Cerebellar cortex (tissue), 1 donor: Measurements from ENCODE around the gene ZNF687.
"Not testable (repeated sequence)": the region's sequence is repeated elsewhere in the genome, so short reads cannot be mapped to it uniquely, and the experiment has no call there.

ENCODE experiments used
- DNase-seq: peaks from one replicate; pipeline ENCODE4 v3.0.0-alpha.2; 2015; ENCODE audit warnings: low spot score

ZNF687 gene, protein sequence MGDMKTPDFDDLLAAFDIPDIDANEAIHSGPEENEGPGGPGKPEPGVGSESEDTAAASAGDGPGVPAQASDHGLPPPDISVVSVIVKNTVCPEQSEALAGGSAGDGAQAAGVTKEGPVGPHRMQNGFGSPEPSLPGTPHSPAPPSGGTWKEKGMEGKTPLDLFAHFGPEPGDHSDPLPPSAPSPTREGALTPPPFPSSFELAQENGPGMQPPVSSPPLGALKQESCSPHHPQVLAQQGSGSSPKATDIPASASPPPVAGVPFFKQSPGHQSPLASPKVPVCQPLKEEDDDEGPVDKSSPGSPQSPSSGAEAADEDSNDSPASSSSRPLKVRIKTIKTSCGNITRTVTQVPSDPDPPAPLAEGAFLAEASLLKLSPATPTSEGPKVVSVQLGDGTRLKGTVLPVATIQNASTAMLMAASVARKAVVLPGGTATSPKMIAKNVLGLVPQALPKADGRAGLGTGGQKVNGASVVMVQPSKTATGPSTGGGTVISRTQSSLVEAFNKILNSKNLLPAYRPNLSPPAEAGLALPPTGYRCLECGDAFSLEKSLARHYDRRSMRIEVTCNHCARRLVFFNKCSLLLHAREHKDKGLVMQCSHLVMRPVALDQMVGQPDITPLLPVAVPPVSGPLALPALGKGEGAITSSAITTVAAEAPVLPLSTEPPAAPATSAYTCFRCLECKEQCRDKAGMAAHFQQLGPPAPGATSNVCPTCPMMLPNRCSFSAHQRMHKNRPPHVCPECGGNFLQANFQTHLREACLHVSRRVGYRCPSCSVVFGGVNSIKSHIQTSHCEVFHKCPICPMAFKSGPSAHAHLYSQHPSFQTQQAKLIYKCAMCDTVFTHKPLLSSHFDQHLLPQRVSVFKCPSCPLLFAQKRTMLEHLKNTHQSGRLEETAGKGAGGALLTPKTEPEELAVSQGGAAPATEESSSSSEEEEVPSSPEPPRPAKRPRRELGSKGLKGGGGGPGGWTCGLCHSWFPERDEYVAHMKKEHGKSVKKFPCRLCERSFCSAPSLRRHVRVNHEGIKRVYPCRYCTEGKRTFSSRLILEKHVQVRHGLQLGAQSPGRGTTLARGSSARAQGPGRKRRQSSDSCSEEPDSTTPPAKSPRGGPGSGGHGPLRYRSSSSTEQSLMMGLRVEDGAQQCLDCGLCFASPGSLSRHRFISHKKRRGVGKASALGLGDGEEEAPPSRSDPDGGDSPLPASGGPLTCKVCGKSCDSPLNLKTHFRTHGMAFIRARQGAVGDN

DNA sequence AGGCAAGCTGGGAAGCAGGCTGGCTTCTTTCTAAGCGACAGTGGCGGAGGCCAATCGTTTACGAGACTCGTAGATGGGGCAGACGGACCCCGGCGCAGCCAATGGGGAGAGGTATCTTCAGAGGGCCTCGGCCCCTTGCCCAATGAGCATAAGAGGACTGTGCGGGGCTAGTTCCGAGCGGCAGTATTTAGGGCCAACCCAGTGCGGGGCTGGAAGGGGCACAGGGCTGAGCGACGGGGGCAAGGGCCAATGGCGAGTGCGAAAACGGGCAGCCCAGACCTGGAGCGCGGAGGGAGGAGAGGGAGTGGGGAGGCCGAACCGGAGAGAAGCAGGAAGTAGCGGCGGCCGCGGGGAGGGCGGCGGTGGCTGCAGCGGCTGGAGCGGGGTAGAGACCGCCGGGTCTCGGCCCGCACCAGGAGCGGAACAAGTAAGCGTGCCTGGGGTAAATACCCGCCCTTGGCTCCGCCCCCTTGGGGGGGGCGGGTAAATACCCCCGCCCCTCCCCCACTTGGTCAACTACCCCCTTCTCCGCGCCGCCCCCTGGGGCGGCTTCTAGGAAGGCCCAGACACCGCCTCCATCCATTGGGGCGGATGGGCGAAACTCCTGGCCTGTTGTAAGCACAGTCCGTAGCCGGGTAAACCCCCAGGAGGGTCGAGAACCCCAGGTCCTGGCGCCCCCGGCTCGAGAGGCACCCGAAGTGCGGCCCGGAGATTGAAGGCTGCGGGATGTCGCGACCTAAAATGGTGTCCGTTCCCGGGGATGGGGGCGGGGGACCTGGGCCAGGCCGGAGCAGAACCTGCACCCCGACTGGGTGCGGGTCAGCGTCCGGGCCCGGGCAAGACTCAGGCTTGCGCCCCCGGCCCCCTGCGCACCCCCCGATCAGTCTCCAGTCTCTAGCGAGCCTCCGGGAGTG is at the start of gene ZNF687:
Gene ZNF687 (plus strand): TSS at position 331 of the 914 bp plus-strand sequence. CDS start 3,993 bp downstream, outside the sequence.
- DNase-seq: peak; percentile 100

DNA sequence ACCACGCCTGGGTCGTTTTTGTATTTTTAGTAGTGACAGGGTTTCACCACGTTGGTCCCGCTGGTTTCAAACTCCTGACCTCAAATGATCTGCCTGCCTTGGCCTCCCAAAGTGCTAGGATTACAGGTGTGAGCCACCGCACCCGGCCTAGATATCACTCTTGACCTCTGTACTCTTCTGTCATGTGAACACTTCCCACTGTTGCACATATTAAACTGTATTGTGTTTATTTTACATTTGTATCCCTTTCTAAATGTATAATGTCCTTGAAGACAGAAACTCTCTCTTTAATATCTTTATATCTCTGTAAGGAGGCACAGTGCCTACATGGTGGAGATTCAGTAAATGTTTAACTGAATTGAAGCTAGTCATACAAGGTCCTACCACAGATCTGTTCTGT is 46.9 kb upstream of the ZNF687 start:
- DNase-seq: no peak

DNA sequence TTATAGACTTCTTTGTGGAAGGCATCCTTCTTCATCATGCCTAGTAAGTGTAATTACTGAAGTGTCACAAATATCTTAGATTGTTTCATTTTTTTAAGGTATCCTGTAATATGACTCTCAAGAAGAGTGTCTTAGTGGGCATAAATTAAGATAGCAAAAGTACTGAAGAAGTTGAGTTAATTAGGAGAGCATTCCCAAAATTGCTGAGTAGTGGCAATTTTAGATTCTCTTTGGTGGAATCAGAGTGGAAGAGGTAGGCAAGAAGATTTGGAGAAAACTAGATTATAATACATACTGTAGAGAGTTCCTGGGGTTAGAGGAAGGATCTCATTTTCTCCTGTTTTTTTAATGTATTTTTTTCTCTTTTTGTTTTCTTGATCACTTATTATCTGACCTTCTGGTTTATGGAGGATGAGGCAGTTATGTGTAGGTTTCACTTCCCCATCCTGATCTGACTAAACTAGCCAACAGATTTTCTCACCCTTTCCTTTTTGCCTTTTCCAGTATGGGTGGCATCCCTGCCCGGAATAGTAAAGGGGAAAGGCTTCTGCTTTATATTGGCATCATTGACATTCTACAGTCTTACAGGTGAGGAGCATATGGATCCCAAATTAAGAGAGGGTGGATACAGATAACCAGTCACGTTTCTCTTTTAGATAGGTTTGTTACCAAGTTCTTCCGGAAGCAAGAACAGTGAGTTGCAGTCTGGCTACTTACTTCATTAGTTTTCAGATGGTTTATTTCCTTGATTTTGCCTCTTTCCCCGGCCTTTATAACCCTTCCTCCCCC is 44.2 kb upstream of the ZNF687 start:
- DNase-seq: no peak

DNA sequence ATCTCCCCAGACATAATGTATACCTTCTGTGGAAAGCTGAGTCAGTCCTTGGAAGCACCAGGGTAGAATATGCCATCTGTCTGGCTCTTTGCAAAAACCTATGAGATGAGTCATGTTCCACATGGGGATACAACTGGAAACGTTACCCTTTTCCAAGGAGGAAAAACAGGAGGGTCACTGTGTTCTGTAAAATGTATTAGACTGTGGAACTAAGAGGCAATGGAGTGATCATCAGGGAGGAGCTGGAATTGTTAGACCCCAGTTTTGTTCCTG is 43.7 kb upstream of the ZNF687 start:
- no peak for DNase-seq

DNA sequence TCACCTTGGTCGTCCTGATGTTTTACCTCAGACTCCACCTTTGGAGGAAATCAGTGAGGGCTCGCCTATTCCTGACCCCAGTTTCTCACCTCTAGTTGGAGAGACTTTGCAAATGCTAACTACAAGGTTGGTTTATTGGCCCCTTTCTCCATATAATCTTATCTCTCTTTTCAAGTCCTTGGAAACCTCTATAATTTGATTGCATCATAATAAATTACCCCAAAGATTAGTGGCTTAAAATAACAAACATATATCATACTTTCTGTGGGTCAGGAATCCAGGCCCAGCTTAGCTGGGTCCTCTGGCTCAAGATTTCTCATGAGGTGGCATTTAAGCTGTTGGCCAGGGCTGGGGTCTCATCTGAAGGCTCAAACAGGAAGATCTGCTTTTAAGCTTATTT is 39.7 kb upstream of the ZNF687 start:
- DNase-seq: no peak

DNA sequence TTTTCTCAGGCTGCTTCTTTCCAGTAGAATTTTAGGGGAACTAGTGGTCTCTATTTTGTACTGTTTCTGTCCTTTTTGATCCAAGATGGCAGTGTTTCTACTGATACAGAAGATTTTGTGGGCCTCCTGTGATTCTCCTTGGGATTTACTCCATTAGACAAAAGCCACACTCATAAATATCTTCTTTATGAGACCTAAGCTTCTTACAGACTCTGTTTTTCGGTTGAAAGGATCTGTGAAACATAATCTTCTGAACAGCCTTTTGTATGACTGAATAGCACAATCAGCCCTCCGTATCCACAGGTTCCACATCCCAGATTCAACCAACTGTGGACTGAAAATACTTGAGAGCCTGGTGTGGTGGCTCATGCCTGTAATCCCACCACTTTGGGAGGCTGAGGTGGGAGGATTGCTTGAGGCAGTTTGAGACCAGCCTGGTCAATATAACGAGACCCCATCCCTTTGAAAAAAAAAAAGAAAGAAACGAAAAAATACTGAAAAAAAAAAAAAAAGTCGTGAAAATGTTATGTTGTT is 38.3 kb upstream of the ZNF687 start:
- no peak for DNase-seq

DNA sequence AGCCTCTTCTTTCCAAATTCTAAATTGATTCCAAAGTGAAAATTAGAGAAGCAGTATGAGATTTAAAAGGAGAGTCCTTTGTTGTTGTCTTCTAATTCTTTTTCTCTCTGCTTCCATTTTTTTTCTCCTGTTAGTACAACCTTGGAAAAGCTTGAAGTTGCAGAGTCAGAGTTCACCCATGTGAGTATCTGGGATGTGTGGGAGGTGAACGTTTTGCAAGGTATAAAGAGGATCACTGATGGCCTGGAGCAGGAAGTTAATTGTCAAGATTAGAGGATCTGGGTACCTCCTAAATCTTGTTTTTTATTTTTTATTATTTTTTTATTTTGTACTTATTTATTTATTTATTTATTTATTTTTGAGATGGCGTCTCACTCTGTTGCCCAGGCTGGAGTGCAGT is 35.3 kb upstream of the ZNF687 start:
- no peak for DNase-seq

DNA sequence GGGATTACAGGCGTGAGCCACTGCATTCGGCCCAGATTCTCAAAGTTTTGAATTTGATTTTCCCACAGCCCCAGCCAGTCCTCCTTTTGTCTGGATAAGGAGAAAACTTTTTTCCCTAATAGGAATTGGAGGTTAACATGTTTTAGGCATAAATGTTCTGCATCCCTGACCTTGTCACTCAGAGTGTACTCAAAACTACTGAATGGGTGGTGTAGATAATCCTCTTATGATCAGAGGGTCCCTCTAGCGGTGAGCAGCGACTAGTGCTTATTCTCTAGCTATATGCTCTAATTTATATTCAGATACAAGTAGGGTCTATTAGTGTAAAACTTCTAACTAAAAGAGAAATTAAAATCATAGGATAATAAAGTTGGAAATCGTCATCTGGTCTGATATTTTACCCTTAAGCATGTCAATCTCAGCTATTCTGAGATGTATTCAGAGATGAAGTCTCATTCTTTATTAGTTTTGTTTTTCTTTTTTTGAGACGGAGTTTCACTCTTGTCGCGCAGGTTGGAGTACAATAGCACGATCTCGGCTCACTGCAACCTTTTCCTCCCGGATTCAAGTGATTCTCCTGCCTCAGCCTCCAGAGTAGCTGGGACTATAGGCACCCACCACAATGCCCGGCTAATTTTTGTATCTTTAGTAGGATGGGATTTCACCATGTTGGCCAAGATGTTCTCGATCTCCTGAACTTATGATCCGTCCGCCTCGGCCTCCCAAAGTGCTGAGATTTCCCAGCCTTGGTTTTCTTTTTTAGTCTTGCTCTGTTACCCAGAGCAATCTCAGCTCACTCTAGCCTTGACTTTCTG is 30.2 kb upstream of the ZNF687 start:
- peak; percentile 85 for DNase-seq

DNA sequence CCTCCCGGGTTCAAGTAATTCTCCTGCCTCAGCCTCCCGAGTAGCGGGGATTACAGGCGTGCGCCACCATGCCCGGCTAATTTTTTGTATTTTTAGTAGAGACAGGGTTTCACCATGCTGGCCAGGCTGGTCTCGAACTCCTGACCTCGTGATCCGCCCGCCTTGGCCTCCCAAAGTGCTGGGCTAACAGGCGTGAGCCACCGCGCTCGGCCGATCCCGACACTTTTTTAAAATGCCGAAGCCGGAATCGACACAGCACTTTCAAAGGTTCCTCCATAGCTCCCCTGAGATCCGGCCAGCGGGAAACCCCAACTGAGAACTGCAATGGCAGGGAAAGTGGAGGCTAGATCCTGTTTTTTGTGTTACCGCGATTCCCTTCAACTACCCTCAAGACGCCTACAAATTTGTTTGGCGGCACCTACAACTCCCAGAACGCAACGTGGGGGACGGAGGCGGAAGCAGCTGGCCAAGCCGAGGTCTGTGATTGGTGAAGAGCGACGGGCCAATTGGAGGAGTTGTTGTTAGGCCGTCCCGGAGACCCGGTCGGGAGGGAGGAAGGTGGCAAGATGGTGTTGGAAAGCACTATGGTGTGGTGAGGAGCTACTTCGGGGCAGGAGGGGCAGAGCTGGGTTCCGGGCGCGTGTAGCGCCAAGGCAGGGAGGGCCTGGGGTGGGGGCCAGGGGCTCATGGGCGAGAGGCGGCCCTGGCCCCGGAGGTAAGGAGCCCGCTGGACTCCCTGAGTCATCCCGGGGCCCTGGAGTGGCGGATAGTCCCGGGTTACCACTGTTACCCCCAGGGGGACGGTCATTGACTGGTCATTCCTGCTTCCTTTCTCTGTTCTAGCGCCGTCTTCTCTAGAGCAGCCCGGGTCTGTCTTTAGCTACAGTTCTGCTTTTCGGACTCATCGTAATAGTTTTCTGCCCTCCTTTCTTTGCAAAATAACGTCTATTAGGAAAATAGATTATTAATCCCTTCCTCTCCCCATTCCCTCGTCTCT is 27.6 kb upstream of the ZNF687 start, which contains the start of gene PSMD4:
Gene PSMD4 (plus strand): TSS at position 518 of the 997 bp plus-strand sequence. CDS start 49 bp downstream, at position 567.
- peak; percentile 98 for DNase-seq

DNA sequence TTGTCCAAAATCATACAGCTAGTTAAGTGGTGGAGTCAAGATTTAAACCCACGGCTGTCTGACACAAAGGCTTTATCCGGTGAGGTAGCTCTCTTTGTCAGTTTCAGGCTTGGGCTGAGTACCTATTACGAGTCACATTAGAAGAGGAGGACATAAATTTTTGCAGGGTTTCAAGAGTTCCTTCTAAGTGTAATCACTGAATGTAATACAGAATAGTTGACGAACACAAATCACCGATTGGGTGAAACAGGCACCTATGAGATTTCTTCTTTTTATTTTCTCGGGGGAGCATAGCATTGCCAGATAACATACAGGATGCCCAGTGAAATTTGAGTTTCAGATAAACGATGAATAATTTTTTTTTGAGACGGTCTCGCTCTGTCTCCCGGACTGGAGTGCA is 26.7 kb upstream of the ZNF687 start:
- no peak for DNase-seq

DNA sequence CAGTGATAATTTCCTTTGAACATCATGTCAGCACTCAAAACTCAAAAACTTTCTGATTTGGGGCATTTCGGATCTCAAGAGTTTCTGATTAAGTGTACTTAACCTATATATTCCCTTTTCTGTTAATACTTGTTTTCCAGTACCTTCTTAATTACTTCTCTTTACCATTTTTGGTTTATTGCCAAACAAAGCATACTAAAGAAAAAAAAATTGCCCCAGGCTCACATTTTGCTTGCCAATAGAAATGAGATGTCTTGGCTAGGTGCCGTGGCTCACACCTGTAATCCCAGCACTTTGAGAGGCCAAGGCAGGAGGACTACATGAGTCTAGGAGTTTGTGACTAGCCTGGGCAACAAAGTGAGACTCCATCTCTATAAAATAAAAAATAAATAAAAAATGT is 22.7 kb upstream of the ZNF687 start:
- DNase-seq: no peak

DNA sequence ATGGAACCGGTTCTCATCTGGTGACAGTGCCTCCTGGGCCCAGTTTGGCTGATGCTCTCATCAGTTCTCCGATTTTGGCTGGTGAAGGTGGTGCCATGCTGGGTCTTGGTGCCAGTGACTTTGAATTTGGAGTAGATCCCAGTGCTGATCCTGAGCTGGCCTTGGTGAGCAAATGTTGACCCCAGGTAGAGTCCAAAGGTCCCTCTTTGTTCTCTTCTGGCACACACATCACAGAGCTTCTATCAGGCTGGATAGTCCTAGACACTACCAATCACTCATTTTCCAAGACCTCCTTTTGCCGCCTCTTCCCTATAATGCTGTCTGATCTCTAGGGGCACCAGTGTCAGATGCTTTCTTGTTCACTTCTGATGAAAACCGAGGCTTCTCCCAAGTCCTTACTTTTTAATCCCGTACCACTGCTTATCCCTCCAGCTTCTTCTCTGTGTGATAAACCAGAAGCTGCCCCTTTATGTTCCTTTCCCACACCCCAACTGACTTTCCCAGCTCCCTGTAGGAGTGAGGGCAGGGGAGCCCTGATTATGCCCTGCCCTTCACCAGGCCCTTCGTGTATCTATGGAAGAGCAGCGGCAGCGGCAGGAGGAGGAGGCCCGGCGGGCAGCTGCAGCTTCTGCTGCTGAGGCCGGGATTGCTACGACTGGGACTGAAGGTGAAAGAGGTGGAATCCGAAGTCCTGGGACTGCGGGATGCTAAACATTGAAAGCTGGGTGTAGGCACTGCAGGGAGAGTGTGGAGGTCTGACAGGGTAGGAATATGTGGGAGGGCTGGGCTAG is 16.5 kb upstream of the ZNF687 start:
- DNase-seq: no peak

DNA sequence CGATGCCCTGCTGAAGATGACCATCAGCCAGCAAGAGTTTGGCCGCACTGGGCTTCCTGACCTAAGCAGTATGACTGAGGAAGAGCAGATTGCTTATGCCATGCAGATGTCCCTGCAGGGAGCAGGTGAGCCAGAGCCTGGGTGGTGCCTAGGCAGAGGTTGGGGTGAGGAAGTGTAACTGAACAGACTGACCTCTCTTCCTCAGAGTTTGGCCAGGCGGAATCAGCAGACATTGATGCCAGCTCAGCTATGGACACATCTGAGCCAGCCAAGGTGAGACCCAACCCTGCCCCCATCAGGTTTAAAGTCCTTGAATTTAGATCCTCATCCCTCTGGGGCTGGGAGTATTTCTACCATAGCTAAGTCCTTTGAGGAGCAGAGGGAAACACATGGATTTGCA is 15.8 kb upstream of the ZNF687 start:
- DNase-seq: no peak

DNA sequence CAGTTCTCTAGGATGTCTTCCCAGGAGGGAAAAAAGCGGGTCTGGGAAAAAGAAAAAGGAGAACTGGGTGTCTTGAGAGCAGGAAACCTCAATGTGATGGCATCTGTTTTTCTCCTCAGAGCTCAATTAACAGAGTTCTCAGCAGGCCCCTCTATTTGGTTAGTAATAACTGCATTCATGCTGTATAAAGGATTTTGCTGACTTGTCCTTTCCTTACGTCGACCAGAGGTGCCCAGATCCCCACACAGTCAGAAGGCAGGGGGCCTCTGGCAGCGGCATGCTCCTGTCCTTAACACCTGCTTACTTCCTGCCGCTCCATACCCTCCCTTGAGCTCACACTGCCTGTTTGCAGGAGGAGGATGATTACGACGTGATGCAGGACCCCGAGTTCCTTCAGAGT is 15.3 kb upstream of the ZNF687 start:
- DNase-seq: no peak

DNA sequence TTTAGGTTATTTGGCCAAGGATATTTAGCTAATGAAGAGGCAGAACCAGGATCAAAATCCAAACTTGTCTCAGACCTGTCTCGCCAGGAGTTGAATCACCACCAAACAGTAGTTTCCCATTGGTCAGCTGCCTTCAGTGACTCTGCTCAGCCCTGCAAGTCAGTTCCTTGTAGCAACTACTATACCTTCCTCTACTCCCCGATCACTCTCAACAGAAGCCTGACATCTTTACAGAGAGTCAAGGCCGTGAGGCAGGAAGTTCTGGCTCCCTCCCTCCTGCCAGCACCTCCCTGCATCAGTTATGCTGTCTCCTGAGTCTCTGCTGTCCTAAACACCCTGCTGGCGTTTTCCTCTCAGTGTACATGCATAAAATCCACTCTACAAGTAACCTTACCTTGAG is 14.3 kb upstream of the ZNF687 start:
- no peak for DNase-seq

DNA sequence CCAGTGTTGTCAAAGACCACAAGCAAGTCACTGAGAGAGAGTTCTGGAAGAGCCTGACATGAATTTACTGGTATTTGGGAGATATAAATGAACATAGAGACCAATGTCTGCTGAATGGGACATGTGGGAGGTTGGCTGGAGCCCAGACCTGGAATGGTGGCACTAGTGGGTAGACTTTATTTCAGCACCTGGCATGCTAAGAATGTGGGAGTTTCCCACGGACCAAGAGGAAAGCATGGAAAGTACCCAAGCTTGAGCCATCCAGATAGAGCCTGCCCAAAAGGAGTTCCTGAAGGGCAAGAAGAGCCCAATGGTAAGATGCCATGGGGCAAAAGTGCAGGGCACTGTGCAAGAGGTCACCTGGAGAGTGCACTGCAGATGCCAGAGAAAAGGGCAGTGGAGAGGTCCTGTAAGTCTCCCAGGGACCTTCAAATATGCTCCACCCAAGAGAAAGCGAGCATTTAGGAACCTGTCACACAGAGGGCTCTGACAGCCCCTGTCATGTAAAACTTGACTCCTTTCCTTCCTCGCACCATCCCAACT is 8.1 kb upstream of the ZNF687 start:
- no peak for DNase-seq

DNA sequence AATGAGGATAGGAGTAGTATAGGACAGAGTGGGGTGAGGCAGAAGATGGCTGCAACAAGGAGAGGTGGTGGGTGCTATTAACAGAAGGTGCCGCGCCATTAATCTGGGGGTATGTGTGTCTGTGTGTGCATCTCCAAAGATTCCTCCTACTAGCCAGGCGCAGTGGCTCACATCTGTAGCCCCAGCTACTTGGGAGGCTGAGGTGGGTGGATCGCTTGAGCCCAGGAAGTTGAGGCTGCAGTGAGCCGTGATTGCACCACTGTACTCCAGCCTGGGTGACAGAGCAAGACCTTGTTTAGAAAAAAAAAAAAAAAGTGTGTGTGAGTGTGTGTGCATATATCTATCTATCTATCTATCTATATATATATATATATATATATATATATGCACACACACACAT is 6.8 kb upstream of the ZNF687 start:
- not testable (repeated sequence) for DNase-seq
